ENCODE results near the gene PPP1R15B. TPM values are rescaled to one million over a fixed set of nuclear protein-coding genes. Genes with fewer than 3 reads are reported as not detected.

Gene PPP1R15B
- total and polyA plus RNA-seq, 3 donors from 2014 or later, result 22.5 to 42.0 (median 40.1) TPM

- intact Hi-C loops (cut with DNase I; ENCODE audit: low total_unique reads), result no loop called here
- no peak overlapping the region for H3K27ac ChIP-seq
- WGBS, 2 donors, result 90 to 94% methylated on average over 8 of the region's 8 CpGs
- H3K9me3 ChIP-seq, result no peaks in the 10 kb centered on the region
- TF ChIP-seq, protein P1, sequence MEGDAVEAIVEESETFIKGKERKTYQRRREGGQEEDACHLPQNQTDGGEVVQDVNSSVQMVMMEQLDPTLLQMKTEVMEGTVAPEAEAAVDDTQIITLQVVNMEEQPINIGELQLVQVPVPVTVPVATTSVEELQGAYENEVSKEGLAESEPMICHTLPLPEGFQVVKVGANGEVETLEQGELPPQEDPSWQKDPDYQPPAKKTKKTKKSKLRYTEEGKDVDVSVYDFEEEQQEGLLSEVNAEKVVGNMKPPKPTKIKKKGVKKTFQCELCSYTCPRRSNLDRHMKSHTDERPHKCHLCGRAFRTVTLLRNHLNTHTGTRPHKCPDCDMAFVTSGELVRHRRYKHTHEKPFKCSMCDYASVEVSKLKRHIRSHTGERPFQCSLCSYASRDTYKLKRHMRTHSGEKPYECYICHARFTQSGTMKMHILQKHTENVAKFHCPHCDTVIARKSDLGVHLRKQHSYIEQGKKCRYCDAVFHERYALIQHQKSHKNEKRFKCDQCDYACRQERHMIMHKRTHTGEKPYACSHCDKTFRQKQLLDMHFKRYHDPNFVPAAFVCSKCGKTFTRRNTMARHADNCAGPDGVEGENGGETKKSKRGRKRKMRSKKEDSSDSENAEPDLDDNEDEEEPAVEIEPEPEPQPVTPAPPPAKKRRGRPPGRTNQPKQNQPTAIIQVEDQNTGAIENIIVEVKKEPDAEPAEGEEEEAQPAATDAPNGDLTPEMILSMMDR (IDR thresholded peaks at IDR 0.05), result no peak
- no peak for TF ChIP-seq POLR2A (IDR thresholded peaks at IDR 0.05)
- no peak for DNase-seq
- no peak overlapping the region for H3K4me3 ChIP-seq
- peaks cover 16% of the 10 kb centered on the region for H3K4me1 ChIP-seq
- no peaks in the 10 kb centered on the region for H3K27me3 ChIP-seq
- no peaks in the 10 kb centered on the region for H3K36me3 ChIP-seq (ENCODE audit: low read depth, missing control alignments)
Observed at GRCh38 chr1:204437796-204438570, 26.4 kb upstream of the PPP1R15B start.

DNA sequence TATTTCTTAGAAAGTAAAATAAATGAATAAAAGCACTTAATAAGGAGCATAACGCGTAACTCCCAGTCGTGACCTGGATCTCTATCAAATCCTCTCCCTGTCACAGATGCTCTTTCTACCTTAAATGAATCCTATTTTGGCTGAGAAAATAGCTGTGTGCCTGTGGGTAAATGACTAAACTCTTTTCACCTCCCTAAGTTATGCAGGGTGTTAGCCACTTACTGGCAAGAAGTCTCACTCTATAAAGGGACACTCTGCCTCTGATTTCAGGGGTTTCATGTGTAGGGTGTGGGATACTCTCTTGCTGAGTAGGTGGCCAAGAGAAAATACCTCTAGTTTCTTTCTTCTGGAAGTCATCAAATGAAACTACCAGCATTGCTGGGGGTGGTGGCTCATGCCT, 24.3 kb upstream of the PPP1R15B start:
- intact Hi-C loops (cut with DNase I; ENCODE audit: low total_unique reads), result no loop called here
- no peak overlapping the region for H3K27ac ChIP-seq
- TF ChIP-seq, protein P1 (IDR thresholded peaks at IDR 0.05), result no peak
- no peak for TF ChIP-seq POLR2A (IDR thresholded peaks at IDR 0.05)
- 75 to 86% methylated on average over 3 of the region's 3 CpGs for WGBS, 2 donors
- no peaks in the 10 kb centered on the region for H3K36me3 ChIP-seq (ENCODE audit: low read depth, missing control alignments)
- peaks cover 8% of the 10 kb centered on the region for H3K4me1 ChIP-seq
- no peak overlapping the region for H3K4me3 ChIP-seq
- no peak for DNase-seq
- H3K27me3 ChIP-seq, result no peaks in the 10 kb centered on the region
- H3K9me3 ChIP-seq, result no peaks in the 10 kb centered on the region

DNA sequence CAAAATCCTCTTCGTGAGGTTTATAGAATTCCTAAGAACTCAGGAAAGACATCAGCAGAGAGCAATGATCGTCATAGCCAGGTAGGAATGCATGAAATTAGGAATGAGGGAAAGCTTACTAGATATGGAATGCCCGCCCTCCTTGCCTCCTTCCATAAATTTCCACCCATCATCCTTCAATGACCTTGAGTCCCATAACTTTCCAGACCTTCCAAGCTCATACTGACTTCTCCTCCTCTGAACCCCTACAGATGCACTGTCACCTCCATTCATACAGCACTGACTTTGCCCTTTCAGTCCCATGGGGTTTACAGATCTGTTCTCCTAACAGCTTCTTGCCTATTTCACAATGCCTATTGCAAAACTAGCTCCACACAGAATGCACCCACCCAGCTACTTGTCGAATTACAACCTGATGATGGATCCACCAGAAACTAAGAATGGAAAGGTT, 23.8 kb upstream of the PPP1R15B start:
- DNase-seq, result no peak
- Histone ChIP-seq H3K27me3 (no peaks in the 10 kb centered on the region), H3K4me1 (peaks cover 8% of the 10 kb centered on the region), H3K4me3 (no peak overlapping the region), H3K27ac (no peak overlapping the region), H3K9me3 (no peaks in the 10 kb centered on the region), H3K36me3 (ENCODE audit: low read depth, missing control alignments) (no peaks in the 10 kb centered on the region)
- TF ChIP-seq, protein P1 (IDR thresholded peaks at IDR 0.05), result no peak
- TF ChIP-seq POLR2A (IDR thresholded peaks at IDR 0.05), result no peak
- intact Hi-C loops (cut with DNase I; ENCODE audit: low total_unique reads), result no loop called here
- WGBS, 2 donors, result 79 to 93% methylated on average over 4 of the region's 4 CpGs

GRCh38 chr1:204434116-204434755, 22.6 kb upstream of the PPP1R15B start:
- Histone ChIP-seq H3K27ac (peak overlapping the region in 1 of 2 donors; percentile 58), H3K9me3 (no peaks in the 10 kb centered on the region), H3K4me1 (peaks cover 8% of the 10 kb centered on the region), H3K36me3 (ENCODE audit: low read depth, missing control alignments) (no peaks in the 10 kb centered on the region), H3K27me3 (no peaks in the 10 kb centered on the region), H3K4me3 (no peak overlapping the region)
- intact Hi-C loops (cut with DNase I; ENCODE audit: low total_unique reads), result no loop called here
- TF ChIP-seq POLR2A (IDR thresholded peaks at IDR 0.05), result no peak
- TF ChIP-seq, protein P1 (IDR thresholded peaks at IDR 0.05), result no peak
- 60 to 84% methylated on average over 8 to 9 of the region's 9 CpGs for WGBS, 2 donors
- peak; percentile 31 for DNase-seq

Data from testis (tissue), 3 donors.